ENCODE measurements around the gene PATZ1.

GRCh38 chr22:31333641-31334040 lies 12.5 kb downstream of the PATZ1 start:
- TF ChIP-seq SP1 (CRISPR knock-in tag; conservative IDR thresholded peaks at IDR 0.05) (no peak), CTCF (IDR thresholded peaks at IDR 0.05) (no peak), KAT7 (CRISPR knock-in tag; IDR thresholded peaks at IDR 0.05; ENCODE audit: borderline replicate concordance) (no peak), CREB1 (CRISPR knock-in tag; IDR thresholded peaks at IDR 0.05) (no peak), E2F1 (CRISPR knock-in tag; IDR thresholded peaks at IDR 0.05) (no peak), ETV6 (CRISPR knock-in tag; IDR thresholded peaks at IDR 0.05) (no peak), ATF6 (CRISPR knock-in tag; IDR thresholded peaks at IDR 0.05) (no peak), ZNF121 (CRISPR knock-in tag; IDR thresholded peaks at IDR 0.05) (no peak)
- TF ChIP-seq, protein P1, sequence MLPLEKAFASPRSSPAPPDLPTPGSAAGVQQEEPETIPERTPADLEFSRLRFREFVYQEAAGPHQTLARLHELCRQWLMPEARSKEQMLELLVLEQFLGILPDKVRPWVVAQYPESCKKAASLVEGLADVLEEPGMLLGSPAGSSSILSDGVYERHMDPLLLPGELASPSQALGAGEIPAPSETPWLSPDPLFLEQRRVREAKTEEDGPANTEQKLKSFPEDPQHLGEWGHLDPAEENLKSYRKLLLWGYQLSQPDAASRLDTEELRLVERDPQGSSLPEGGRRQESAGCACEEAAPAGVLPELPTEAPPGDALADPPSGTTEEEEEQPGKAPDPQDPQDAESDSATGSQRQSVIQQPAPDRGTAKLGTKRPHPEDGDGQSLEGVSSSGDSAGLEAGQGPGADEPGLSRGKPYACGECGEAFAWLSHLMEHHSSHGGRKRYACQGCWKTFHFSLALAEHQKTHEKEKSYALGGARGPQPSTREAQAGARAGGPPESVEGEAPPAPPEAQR (CRISPR knock-in tag; IDR thresholded peaks at IDR 0.05): no peak
- TF ChIP-seq, protein P2, sequence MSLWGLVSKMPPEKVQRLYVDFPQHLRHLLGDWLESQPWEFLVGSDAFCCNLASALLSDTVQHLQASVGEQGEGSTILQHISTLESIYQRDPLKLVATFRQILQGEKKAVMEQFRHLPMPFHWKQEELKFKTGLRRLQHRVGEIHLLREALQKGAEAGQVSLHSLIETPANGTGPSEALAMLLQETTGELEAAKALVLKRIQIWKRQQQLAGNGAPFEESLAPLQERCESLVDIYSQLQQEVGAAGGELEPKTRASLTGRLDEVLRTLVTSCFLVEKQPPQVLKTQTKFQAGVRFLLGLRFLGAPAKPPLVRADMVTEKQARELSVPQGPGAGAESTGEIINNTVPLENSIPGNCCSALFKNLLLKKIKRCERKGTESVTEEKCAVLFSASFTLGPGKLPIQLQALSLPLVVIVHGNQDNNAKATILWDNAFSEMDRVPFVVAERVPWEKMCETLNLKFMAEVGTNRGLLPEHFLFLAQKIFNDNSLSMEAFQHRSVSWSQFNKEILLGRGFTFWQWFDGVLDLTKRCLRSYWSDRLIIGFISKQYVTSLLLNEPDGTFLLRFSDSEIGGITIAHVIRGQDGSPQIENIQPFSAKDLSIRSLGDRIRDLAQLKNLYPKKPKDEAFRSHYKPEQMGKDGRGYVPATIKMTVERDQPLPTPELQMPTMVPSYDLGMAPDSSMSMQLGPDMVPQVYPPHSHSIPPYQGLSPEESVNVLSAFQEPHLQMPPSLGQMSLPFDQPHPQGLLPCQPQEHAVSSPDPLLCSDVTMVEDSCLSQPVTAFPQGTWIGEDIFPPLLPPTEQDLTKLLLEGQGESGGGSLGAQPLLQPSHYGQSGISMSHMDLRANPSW (CRISPR knock-in tag; conservative IDR thresholded peaks at IDR 0.05; ENCODE audit: low read depth): no peak

Measured in WTC11 (cell line).